Mammary epithelial cell (primary cell): ENCODE results near the gene SLC12A8.

Experiments
- EZH2 ChIP-seq: IDR thresholded peaks from 2 replicates; pipeline ENCODE4 v1.6.1; 2012; ENCODE audit warnings: low read length, inconsistent platforms, borderline replicate concordance
- TF ChIP-seq, protein P1 (sequence below), 2 donors: IDR thresholded peaks in 1 of 2; conservative IDR thresholded peaks in 1 of 2; 2 replicates each; pipeline ENCODE4 v1.5.1; 2011 to 2012; ENCODE audit warnings: inconsistent platforms in 2 of 2, low read length in 2 of 2, mild to moderate bottlenecking in 2 of 2, control low read depth in 1 of 2, low read depth in 1 of 2; ENCODE audit not compliant: insufficient read depth in 1 of 2; ENCODE audit errors: extremely low read depth in 1 of 2

DNA sequence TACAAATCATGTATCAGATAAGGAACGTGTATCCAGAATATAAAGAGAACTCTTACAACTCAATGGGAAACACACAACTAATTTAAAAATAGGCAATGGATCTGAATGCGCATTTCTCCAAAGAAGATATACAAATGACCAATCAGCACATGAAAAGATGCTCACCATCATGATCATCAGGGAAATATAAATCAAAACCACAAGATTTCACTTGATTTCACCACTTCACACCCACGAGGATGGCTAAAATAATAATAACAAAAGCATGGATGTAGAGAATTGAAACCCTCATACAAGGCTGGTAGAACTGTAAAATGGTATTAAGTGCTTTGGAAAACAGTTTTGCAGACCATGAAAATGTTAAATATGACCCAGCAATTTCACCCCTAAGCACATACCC is 26.7 kb upstream of the SLC12A8 start:
- TF ChIP-seq, protein P1, sequence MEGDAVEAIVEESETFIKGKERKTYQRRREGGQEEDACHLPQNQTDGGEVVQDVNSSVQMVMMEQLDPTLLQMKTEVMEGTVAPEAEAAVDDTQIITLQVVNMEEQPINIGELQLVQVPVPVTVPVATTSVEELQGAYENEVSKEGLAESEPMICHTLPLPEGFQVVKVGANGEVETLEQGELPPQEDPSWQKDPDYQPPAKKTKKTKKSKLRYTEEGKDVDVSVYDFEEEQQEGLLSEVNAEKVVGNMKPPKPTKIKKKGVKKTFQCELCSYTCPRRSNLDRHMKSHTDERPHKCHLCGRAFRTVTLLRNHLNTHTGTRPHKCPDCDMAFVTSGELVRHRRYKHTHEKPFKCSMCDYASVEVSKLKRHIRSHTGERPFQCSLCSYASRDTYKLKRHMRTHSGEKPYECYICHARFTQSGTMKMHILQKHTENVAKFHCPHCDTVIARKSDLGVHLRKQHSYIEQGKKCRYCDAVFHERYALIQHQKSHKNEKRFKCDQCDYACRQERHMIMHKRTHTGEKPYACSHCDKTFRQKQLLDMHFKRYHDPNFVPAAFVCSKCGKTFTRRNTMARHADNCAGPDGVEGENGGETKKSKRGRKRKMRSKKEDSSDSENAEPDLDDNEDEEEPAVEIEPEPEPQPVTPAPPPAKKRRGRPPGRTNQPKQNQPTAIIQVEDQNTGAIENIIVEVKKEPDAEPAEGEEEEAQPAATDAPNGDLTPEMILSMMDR (conservative IDR thresholded peaks at IDR 0.05 in 1 of 2, IDR thresholded peaks at IDR 0.05 in 1 of 2; ENCODE audit: extremely low read depth in 1 of 2, insufficient read depth in 1 of 2, low read depth in 1 of 2, low read length in 2 of 2), result no peak
- no peak for TF ChIP-seq EZH2
